H1 (cell line): ENCODE results near the gene PTPRD. TPM values are rescaled to one million over a fixed set of nuclear protein-coding genes. Genes with fewer than 3 reads are reported as not detected.

Experiments used
- CTCF ChIA-PET: fragments of 300-600 bp; sonication (Branson Sonifier 250); formaldehyde crosslinking; loops from one replicate; lab custom pipeline; 2021; ENCODE audit not compliant: partially characterized antibody; lab: Charles Lee
- POLR2A ChIA-PET: fragments of 300-600 bp; sonication (Branson Sonifier 250); formaldehyde crosslinking; loops from one replicate; lab custom pipeline; 2021; ENCODE audit warnings: inconsistent platforms; ENCODE audit not compliant: partially characterized antibody; lab: Charles Lee
- DNase-seq, 2 experiments: peaks; one replicate each; pipeline versions ENCODE4 v3.0.0 to v3.0.0-alpha.2; 2010 to 2022; ENCODE audit warnings: low spot score in 2 of 2, low read depth in 1 of 2, mixed read lengths in 1 of 2
- FAIRE-seq: peaks from 2 replicates; lab custom pipeline; 2011; peaks lifted over from hg19 to GRCh38; lab: Jason Lieb, UNC
- H2AFZ ChIP-seq: 2 replicates; pipeline ENCODE4 v1.8.1; 2012; ENCODE audit warnings: low read length, inconsistent platforms
- H2AK5ac ChIP-seq: 2 replicates; pipeline ENCODE4 v1.6.1; 2013; ENCODE audit warnings: low read depth, low read length
- H2BK120ac ChIP-seq: replicated peaks from 2 replicates; pipeline ENCODE3; 2013; ENCODE audit warnings: low read depth, low read length, inconsistent platforms
- H2BK12ac ChIP-seq: 2 replicates; pipeline ENCODE4 v1.6.1; 2013; ENCODE audit warnings: low read depth, low read length
- H2BK15ac ChIP-seq: 2 replicates; pipeline ENCODE4 v1.6.1; 2013; ENCODE audit warnings: low read length
- H2BK20ac ChIP-seq: 2 replicates; pipeline ENCODE4 v1.6.1; 2013; ENCODE audit warnings: low read length
- H2BK5ac ChIP-seq: 2 replicates; pipeline ENCODE4 v1.6.1; 2013; ENCODE audit warnings: low read depth, low read length
- H3K14ac ChIP-seq: 2 replicates; pipeline ENCODE4 v1.6.1; 2013; ENCODE audit warnings: inconsistent platforms; ENCODE audit not compliant: insufficient read length
- H3K18ac ChIP-seq: 2 replicates; pipeline ENCODE4 v1.6.1; 2013; ENCODE audit warnings: low read length; ENCODE audit errors: extremely low read depth
- H3K23ac ChIP-seq: 2 replicates; pipeline ENCODE4 v1.6.1; 2013; ENCODE audit warnings: inconsistent platforms; ENCODE audit not compliant: insufficient read length
- H3K23me2 ChIP-seq: 2 replicates; pipeline ENCODE4 v1.6.1; 2013; ENCODE audit warnings: low read depth, low read length
- H3K27ac ChIP-seq: 2 replicates; pipeline ENCODE4 v1.6.1; 2011; ENCODE audit warnings: low read depth, low read length, inconsistent platforms
- H3K27me3 ChIP-seq, 4 experiments: replicated peaks in 1 of 4; 1 replicate in 1 of 4; 2 replicates in 3 of 4; pipeline versions ENCODE4 v1.6.1 to v1.8.1; 2011 to 2013; ENCODE audit warnings: low read length in 3 of 4, mild to moderate bottlenecking in 3 of 4, inconsistent platforms in 2 of 4, mixed read lengths in 2 of 4, moderate library complexity in 1 of 4; ENCODE audit not compliant: control insufficient read depth in 3 of 4, insufficient read depth in 3 of 4; ENCODE audit errors: extremely low read depth in 1 of 4
- H3K36me3 ChIP-seq, 4 experiments: 2 replicates each; pipeline versions ENCODE4 v1.6.1 to v1.8.1; 2011 to 2013; ENCODE audit warnings: mild to moderate bottlenecking in 4 of 4, low read length in 3 of 4, moderate library complexity in 2 of 4, control low read depth in 1 of 4, inconsistent platforms in 1 of 4; ENCODE audit not compliant: insufficient read depth in 4 of 4, control insufficient read depth in 2 of 4
- H3K4ac ChIP-seq: replicated peaks from 2 replicates; pipeline ENCODE3; 2013; ENCODE audit warnings: low read length, low read depth, mixed read lengths, inconsistent platforms; ENCODE audit not compliant: insufficient read length
- H3K4me1 ChIP-seq, 4 experiments: replicated peaks in 1 of 4; 1 replicate in 1 of 4; 2 replicates in 3 of 4; pipeline versions ENCODE4 v1.6.1 to v1.8.1; 2011 to 2013; ENCODE audit warnings: low read length in 3 of 4, inconsistent platforms in 2 of 4, mixed read lengths in 1 of 4; ENCODE audit not compliant: insufficient read depth in 4 of 4, control insufficient read depth in 3 of 4
- H3K4me2 ChIP-seq, 2 experiments: 2 replicates each; pipeline versions ENCODE4 v1.6.1 to v1.8.1; 2011 to 2013; ENCODE audit warnings: low read depth in 2 of 2, low read length in 2 of 2, control low read depth in 1 of 2, inconsistent platforms in 1 of 2, mild to moderate bottlenecking in 1 of 2; ENCODE audit not compliant: insufficient read depth in 1 of 2
- H3K4me3 ChIP-seq, 4 experiments: fragments of 200-600, 300-600 bp in 1 of 4; sonication (generic), shearing (Covaris generic), sonication (Bioruptor Twin) in 1 of 4; 2 replicates each; pipeline versions ENCODE4 v1.5.1 to v1.8.1; 2011 to 2016; ENCODE audit warnings: low read length in 4 of 4, low read depth in 3 of 4, control low read depth in 2 of 4, inconsistent platforms in 2 of 4, mild to moderate bottlenecking in 2 of 4, mixed read lengths in 1 of 4, moderate library complexity in 1 of 4; ENCODE audit not compliant: insufficient read depth in 2 of 4; ENCODE audit errors: extremely low read depth in 1 of 4
- H3K56ac ChIP-seq: replicated peaks from 2 replicates; pipeline ENCODE3; 2013; ENCODE audit warnings: low read depth, mild to moderate bottlenecking, mixed read lengths, low read length, inconsistent platforms; ENCODE audit not compliant: insufficient read length
- H3K79me1 ChIP-seq: 2 replicates; pipeline ENCODE4 v1.6.1; 2013; ENCODE audit warnings: low read depth, low read length, control low read depth
- H3K79me2 ChIP-seq, 2 experiments: 2 replicates each; pipeline versions ENCODE4 v1.6.1 to v1.8.1; 2012 to 2013; ENCODE audit warnings: low read length in 2 of 2, mild to moderate bottlenecking in 2 of 2, inconsistent platforms in 1 of 2; ENCODE audit not compliant: insufficient read depth in 2 of 2, control insufficient read depth in 1 of 2
- H3K9ac ChIP-seq, 4 experiments: replicated peaks in 1 of 4; 1 replicate in 1 of 4; 2 replicates in 3 of 4; pipeline versions ENCODE4 v1.6.1 to v1.8.1; 2011 to 2013; ENCODE audit warnings: low read depth in 3 of 4, low read length in 3 of 4, control low read depth in 2 of 4, mild to moderate bottlenecking in 2 of 4, moderate library complexity in 2 of 4, inconsistent platforms in 1 of 4; ENCODE audit errors: extremely low read depth in 1 of 4
- H3K9me3 ChIP-seq, 2 experiments: 2 replicates each; pipeline versions ENCODE4 v1.6.1 to v1.8.1; 2012 to 2013; ENCODE audit warnings: mild to moderate bottlenecking in 2 of 2, moderate library complexity in 2 of 2, control low read depth in 1 of 2, inconsistent platforms in 1 of 2, low read depth in 1 of 2, low read length in 1 of 2, mixed read lengths in 1 of 2; ENCODE audit not compliant: insufficient read depth in 2 of 2
- H4K20me1 ChIP-seq, 2 experiments: replicated peaks in 1 of 2; 2 replicates each; pipeline versions ENCODE3 to v1.8.1; 2011 to 2013; ENCODE audit warnings: inconsistent platforms in 2 of 2, low read length in 2 of 2, mild to moderate bottlenecking in 1 of 2; ENCODE audit not compliant: insufficient read depth in 2 of 2, control insufficient read depth in 1 of 2
- H4K5ac ChIP-seq: 2 replicates; pipeline ENCODE4 v1.6.1; 2013; ENCODE audit warnings: low read length, low read depth, mixed read lengths, inconsistent platforms; ENCODE audit not compliant: insufficient read length
- H4K8ac ChIP-seq: 2 replicates; pipeline ENCODE4 v1.8.0; 2013; ENCODE audit warnings: mild to moderate bottlenecking, moderate library complexity, low read length, inconsistent platforms; ENCODE audit not compliant: insufficient read depth; ENCODE audit errors: extremely low read depth
- H4K91ac ChIP-seq: replicated peaks from 2 replicates; pipeline ENCODE3; 2013; ENCODE audit warnings: low read length, mixed read lengths, inconsistent platforms; ENCODE audit not compliant: insufficient read length
- ASH2L ChIP-seq: fragments of 200-600, 300-600 bp; sonication (generic); IDR thresholded peaks from one replicate; pipeline ENCODE4 v1.7.1; 2017; ENCODE audit warnings: low read length
- CTBP2 ChIP-seq: IDR thresholded peaks from 2 replicates; pipeline ENCODE4 v1.7.0; 2011; ENCODE audit warnings: borderline replicate concordance, mild to moderate bottlenecking, moderate library complexity, mixed read lengths, low read length; ENCODE audit not compliant: insufficient read depth, insufficient read length
- EGR1 ChIP-seq: IDR thresholded peaks from 2 replicates; pipeline ENCODE4 v1.6.1; 2011; ENCODE audit warnings: low read depth, low read length, borderline replicate concordance
- FOSL1 ChIP-seq: IDR thresholded peaks from 2 replicates; pipeline ENCODE4 v1.6.1; 2011; ENCODE audit warnings: mild to moderate bottlenecking, low read depth, low read length, moderate library complexity; ENCODE audit not compliant: insufficient read depth
- HDAC2 ChIP-seq, 2 experiments: fragments of 300-600 bp in 1 of 2; sonication (generic) in 1 of 2; IDR thresholded peaks; 2 replicates each; pipeline ENCODE4 v1.6.1; 2011 to 2012; ENCODE audit warnings: low read depth in 2 of 2, low read length in 2 of 2, mild to moderate bottlenecking in 2 of 2, moderate library complexity in 2 of 2, borderline replicate concordance in 1 of 2, inconsistent platforms in 1 of 2
- MAX ChIP-seq: IDR thresholded peaks from 2 replicates; pipeline ENCODE4 v1.6.1; 2012; ENCODE audit warnings: inconsistent platforms
- POLR2A ChIP-seq, 2 experiments: IDR thresholded peaks; 1 replicate in 1 of 2; 2 replicates in 1 of 2; pipeline ENCODE4 v1.6.1; 2011; ENCODE audit warnings: low read depth in 2 of 2, low read length in 2 of 2, mild to moderate bottlenecking in 2 of 2; ENCODE audit errors: control extremely low read depth in 1 of 2
- RNF2 ChIP-seq: fragments of 200-900, 300-1000 bp; sonication (generic); IDR thresholded peaks from 2 replicates; pipeline ENCODE4 v1.7.1; 2016; ENCODE audit warnings: borderline replicate concordance, low read depth, mild to moderate bottlenecking, antibody characterized with exemption, low read length; ENCODE audit not compliant: poor library complexity, severe bottlenecking; ENCODE audit errors: missing control alignments
- SIX5 ChIP-seq: IDR thresholded peaks from 2 replicates; pipeline ENCODE4 v1.6.1; 2011; ENCODE audit warnings: mild to moderate bottlenecking, low read depth, low read length
- SP4 ChIP-seq: IDR thresholded peaks from 2 replicates; pipeline ENCODE4 v1.6.1; 2012; ENCODE audit warnings: low read length, inconsistent platforms
- SRF ChIP-seq: IDR thresholded peaks from 2 replicates; pipeline ENCODE4 v1.6.1; 2011; ENCODE audit warnings: mild to moderate bottlenecking, low read depth, low read length, moderate library complexity
- TAF7 ChIP-seq: optimal IDR thresholded peaks from 2 replicates; pipeline ENCODE3; 2011; ENCODE audit warnings: low read depth, mild to moderate bottlenecking, inconsistent platforms, low read length, moderate library complexity, borderline replicate concordance
- USF2 ChIP-seq: IDR thresholded peaks from 2 replicates; pipeline ENCODE4 v1.6.1; 2011; ENCODE audit warnings: low read length, improper control_type of control experiment
- WGBS, 2 experiments: shearing (Covaris generic) in 1 of 2; methylation state at CpG; one replicate each; pipeline versions ENCODE4 v1.1.6 to v1.1.7; 2013 to 2015; ENCODE audit warnings: low lambda C conversion rate in 2 of 2, mixed read lengths in 2 of 2, inconsistent platforms in 1 of 2, low coverage in 1 of 2, missing lambda C conversion rate in 1 of 2; ENCODE audit not compliant: insufficient replicate concordance in 2 of 2, insufficient coverage in 1 of 2, insufficient read length in 1 of 2; ENCODE audit errors: extremely low coverage in 1 of 2, missing lambda C conversion rate in 1 of 2; 5-methylcytosine and 5-hydroxymethylcytosine counted together
- polyA plus RNA-seq, 7 experiments: library from polyadenylated mRNA; depleted of rRNA in 3 of 7; stranded (reverse) in 5 of 7; unstranded in 2 of 7; fragments of >200 nt in 5 of 7; fragments of 200-250 nt in 2 of 7; gene quantifications; 1 replicate in 5 of 7; 2 replicates in 1 of 7; 4 replicates in 1 of 7; pipeline versions ENCODE4 v1.2.1 to v1.2.3, GENCODE V29; 2011 to 2013; ENCODE audit warnings: missing spikeins in 2 of 7, mixed read lengths in 2 of 7
- total RNA-seq: library from RNA; stranded (reverse); fragmentation: NEBNext Ultra II Directional; extraction: Animal tissue kit (Norgen Biotek cat#: 25700); gene quantifications from 2 replicates; pipeline ENCODE4 v1.2.1, GENCODE V29; 2021

The PTPRD gene
- total and polyA plus RNA-seq, 2 of the 8 experiments (the other 6 are each of a cell fraction or from before 2014, with no cell fraction given): 17.2 to 77.0 TPM

- Histone ChIP-seq H3K56ac (no peak overlapping the region), H4K5ac (no peak overlapping the region), H3K18ac (no peak overlapping the region), H3K23ac (no peak overlapping the region), H3K14ac (no peak overlapping the region), H2AK5ac (no peak overlapping the region), H3K4me3 (no peak overlapping the region), H3K4ac (no peak overlapping the region), H3K79me2 (no peaks in the 10 kb centered on the region), H2BK5ac (no peak overlapping the region), H3K4me2 (no peak overlapping the region), H3K9ac (no peak overlapping the region), H2BK20ac (no peak overlapping the region), H3K23me2 (no peaks in the 10 kb centered on the region), H3K36me3 (no peaks in the 10 kb centered on the region), H3K79me1 (no peaks in the 10 kb centered on the region), H3K9me3 (no peaks in the 10 kb centered on the region), H2BK120ac (no peak overlapping the region), H3K4me1 (no peaks in the 10 kb centered on the region), H3K27me3 (no peaks in the 10 kb centered on the region), H3K27ac (no peak overlapping the region), H4K20me1 (no peaks in the 10 kb centered on the region), H2BK15ac (no peak overlapping the region), H4K8ac (no peak overlapping the region), H2AFZ (no peak overlapping the region), H4K91ac (no peak overlapping the region), H2BK12ac (no peak overlapping the region)
- WGBS, 2 experiments: 93% methylated on average over 4 of the region's 4 CpGs; no CpG with 5 or more reads in 1 of the 2 experiments
- POLR2A ChIA-PET: no interaction called here
- FAIRE-seq (no peak), DNase-seq (no peak)
- CTCF ChIA-PET: interaction anchor here (0.6 to 1.0 kb wide), 2 partner anchors 19 to 221 kb away, joined by 4 to 5 read pairs; no protein-coding TSS in a partner anchor
- TF ChIP-seq MAX (no peak), POLR2A (IDR thresholded peaks at IDR 0.05; ENCODE audit: control extremely low read depth in 1 of 2, low read depth in 2 of 2, low read length in 2 of 2) (no peak), TAF7 (no peak), SIX5 (no peak), FOSL1 (no peak), SP4 (no peak), RNF2 (no peak), ASH2L (no peak), CTBP2 (no peak), EGR1 (no peak), SRF (no peak), USF2 (no peak), HDAC2 (IDR thresholded peaks at IDR 0.05; ENCODE audit: borderline replicate concordance in 1 of 2, low read depth in 2 of 2, low read length in 2 of 2) (no peak)
Observed at GRCh38 chr9:9938432-9938831, 674.4 kb downstream of the PTPRD start.
